Measurements from ENCODE around the gene PAX7.

PAX7 gene

GRCh38 chr1:18787825-18788385 lies 157.3 kb downstream of the PAX7 start:
- DNase-seq (ENCODE audit: extremely low read depth in 1 of 2, low read depth in 1 of 2) = no peak

GRCh38 chr1:18789246-18789645 lies 158.6 kb downstream of the PAX7 start:
- no peak for DNase-seq (ENCODE audit: extremely low read depth in 1 of 2, low read depth in 1 of 2)

- no peak for DNase-seq (ENCODE audit: extremely low read depth in 1 of 2, low read depth in 1 of 2)
Observed at GRCh38 chr1:18792747-18793146, 162.1 kb downstream of the PAX7 start.

- no peak for DNase-seq (ENCODE audit: extremely low read depth in 1 of 2, low read depth in 1 of 2)
Observed at GRCh38 chr1:18793164-18793563, 162.5 kb downstream of the PAX7 start.

GRCh38 chr1:18794051-18794450 lies 163.4 kb downstream of the PAX7 start:
- DNase-seq (ENCODE audit: extremely low read depth in 1 of 2, low read depth in 1 of 2) = no peak

GRCh38 chr1:18794561-18794960 lies 163.9 kb downstream of the PAX7 start:
- DNase-seq (ENCODE audit: extremely low read depth in 1 of 2, low read depth in 1 of 2) = no peak

GRCh38 chr1:18795002-18795689 lies 164.5 kb downstream of the PAX7 start:
- DNase-seq (ENCODE audit: extremely low read depth in 1 of 2, low read depth in 1 of 2) = no peak

- no peak for DNase-seq (ENCODE audit: extremely low read depth in 1 of 2, low read depth in 1 of 2)
Observed at GRCh38 chr1:18796950-18797349, 166.3 kb downstream of the PAX7 start.
